ENCODE results near the gene ESRRA.

ESRRA gene

DNA sequence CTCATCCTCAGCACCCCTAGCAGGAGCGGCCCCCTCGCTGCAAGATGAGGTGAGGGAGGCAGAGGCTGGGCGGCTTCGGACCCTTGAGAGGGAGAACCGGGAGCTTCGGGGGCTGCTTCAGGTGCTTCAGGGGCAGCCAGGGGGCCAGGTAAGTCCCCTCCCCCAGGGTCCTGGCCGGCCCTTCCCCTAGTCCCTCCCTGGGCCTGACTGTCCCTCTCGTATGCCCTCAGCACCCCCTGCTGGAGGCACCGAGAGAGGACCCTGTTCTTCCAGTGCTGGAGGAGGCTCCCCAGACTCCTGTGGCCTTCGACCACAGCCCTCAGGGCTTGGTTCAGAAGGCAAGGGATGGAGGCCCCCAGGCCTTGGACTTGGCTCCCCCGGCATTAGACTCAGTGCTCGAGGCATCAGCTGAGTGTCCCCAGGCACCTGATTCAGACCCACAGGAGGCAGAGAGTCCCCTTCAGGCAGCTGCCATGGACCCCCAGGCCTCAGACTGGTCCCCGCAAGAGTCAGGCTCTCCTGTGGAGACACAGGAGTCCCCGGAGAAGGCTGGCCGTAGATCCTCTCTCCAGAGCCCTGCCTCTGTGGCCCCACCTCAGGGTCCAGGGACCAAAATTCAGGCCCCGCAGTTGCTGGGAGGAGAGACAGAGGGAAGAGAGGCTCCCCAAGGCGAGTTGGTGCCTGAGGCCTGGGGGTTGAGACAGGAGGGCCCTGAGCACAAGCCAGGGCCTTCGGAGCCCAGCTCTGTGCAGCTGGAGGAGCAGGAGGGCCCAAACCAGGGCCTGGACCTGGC lies 38.6 kb downstream of the ESRRA start:
- DNase-seq (ENCODE audit: low read depth) = no peak
- no peak overlapping the region for H3K4me3 ChIP-seq (replicated peaks; ENCODE audit: low read depth, low read length)
- TF ChIP-seq, protein P1, sequence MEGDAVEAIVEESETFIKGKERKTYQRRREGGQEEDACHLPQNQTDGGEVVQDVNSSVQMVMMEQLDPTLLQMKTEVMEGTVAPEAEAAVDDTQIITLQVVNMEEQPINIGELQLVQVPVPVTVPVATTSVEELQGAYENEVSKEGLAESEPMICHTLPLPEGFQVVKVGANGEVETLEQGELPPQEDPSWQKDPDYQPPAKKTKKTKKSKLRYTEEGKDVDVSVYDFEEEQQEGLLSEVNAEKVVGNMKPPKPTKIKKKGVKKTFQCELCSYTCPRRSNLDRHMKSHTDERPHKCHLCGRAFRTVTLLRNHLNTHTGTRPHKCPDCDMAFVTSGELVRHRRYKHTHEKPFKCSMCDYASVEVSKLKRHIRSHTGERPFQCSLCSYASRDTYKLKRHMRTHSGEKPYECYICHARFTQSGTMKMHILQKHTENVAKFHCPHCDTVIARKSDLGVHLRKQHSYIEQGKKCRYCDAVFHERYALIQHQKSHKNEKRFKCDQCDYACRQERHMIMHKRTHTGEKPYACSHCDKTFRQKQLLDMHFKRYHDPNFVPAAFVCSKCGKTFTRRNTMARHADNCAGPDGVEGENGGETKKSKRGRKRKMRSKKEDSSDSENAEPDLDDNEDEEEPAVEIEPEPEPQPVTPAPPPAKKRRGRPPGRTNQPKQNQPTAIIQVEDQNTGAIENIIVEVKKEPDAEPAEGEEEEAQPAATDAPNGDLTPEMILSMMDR (IDR thresholded peaks at IDR 0.05; ENCODE audit: low read length, missing control alignments) = peak; percentile 23

DNA sequence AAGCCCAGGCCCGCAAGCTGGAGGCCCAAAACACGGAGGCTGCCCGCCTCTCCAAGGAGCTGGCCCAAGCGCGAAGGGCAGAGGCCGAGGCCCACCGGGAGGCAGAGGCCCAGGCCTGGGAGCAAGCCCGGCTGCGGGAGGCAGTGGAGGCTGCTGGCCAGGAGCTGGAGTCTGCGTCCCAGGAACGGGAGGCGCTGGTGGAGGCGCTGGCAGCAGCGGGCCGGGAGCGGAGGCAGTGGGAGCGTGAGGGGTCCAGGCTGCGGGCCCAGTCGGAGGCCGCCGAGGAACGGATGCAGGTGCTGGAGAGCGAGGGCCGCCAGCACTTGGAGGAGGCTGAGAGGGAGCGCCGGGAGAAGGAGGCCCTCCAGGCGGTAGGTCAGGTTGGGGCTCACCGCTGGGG lies 39.5 kb downstream of the ESRRA start:
- TF ChIP-seq, protein P1 (IDR thresholded peaks at IDR 0.05; ENCODE audit: low read length, missing control alignments) = no peak
- no peak overlapping the region for H3K4me3 ChIP-seq (replicated peaks; ENCODE audit: low read depth, low read length)

DNA sequence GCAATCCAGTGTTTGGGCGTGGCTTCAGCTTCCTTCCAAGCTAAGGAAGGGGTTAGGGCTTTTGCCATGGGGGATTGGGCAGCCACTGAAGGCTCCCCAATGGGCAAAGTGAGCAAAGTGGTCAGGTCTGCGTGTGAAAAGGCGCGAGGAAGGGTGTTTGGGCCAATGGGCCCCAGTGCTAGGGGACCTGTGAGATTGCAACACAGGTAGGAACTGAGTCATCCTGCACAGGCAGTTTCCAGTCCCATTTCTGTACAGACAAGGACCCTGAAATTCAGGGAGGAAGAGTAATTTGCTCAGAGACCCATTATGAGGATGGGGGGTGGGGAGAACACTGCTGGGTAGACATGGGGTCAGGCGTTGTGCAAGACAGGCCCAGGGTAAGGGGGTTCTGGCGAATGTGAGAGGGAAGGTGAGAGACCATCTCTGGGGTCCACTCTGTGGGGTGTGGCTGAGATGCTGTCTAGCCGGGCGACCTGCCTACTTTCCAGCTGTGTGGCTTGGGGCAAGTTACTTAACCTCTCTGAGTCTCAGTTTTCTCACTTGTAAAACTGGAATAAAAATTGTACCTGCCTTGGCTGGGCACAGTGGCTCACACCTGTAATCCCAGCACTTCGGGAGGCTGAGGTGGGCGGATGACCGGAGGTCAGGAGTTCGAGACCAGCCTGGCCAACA lies 42.0 kb downstream of the ESRRA start:
- H3K4me3 ChIP-seq (replicated peaks; ENCODE audit: low read depth, low read length) = no peak overlapping the region
- TF ChIP-seq, protein P1 (IDR thresholded peaks at IDR 0.05; ENCODE audit: low read length, missing control alignments) = no peak
- DNase-seq (ENCODE audit: low read depth) = no peak

More for the DNA sequence above, 39.5 kb downstream of the ESRRA start:
- no peak for DNase-seq (ENCODE audit: low read depth)

- H3K4me3 ChIP-seq (replicated peaks; ENCODE audit: low read depth, low read length) = no peak overlapping the region
- no peak for DNase-seq (ENCODE audit: low read depth)
- TF ChIP-seq, protein P1 (IDR thresholded peaks at IDR 0.05; ENCODE audit: low read length, missing control alignments) = no peak
Measured at GRCh38 chr11:64348383-64349024, 43.2 kb downstream of the ESRRA start.

- TF ChIP-seq, protein P1 (IDR thresholded peaks at IDR 0.05; ENCODE audit: low read length, missing control alignments) = no peak
- DNase-seq (ENCODE audit: low read depth) = no peak
- no peak overlapping the region for H3K4me3 ChIP-seq (replicated peaks; ENCODE audit: low read depth, low read length)
Measured at GRCh38 chr11:64349025-64349387, 43.7 kb downstream of the ESRRA start.

GRCh38 chr11:64349404-64349803 lies 44.1 kb downstream of the ESRRA start:
- TF ChIP-seq, protein P1 (IDR thresholded peaks at IDR 0.05; ENCODE audit: low read length, missing control alignments) = no peak
- H3K4me3 ChIP-seq (replicated peaks; ENCODE audit: low read depth, low read length) = no peak overlapping the region
- DNase-seq (ENCODE audit: low read depth) = no peak

Measured in fibroblast of pulmonary artery (primary cell).